HEK293 (cell line): Measurements from ENCODE around the gene RHEB.

Source experiments
- CTCF ChIA-PET: fragments of 350-600 bp; formaldehyde crosslinking; extraction: SDS; loops from one replicate; lab custom pipeline; 2021; ENCODE audit warnings: antibody characterized with exemption; lab: Yijun Ruan, JAX
- POLR2A ChIA-PET: fragments of 300-600 bp; formaldehyde crosslinking; extraction: SDS; loops from one replicate; lab custom pipeline; 2020; ENCODE audit warnings: antibody characterized with exemption, inconsistent platforms; lab: Yijun Ruan, JAX
- H3K27ac ChIP-seq: fragments of 200-500 bp; sonication (Bioruptor generic); 2 replicates; pipeline ENCODE4 v1.5.1; 2014; ENCODE audit warnings: low read depth, low read length, control low read depth, inconsistent platforms; ENCODE audit errors: extremely low read depth
- H3K36me3 ChIP-seq, 2 experiments: fragments of 200-500 bp in 1 of 2; sonication (Bioruptor generic) in 1 of 2; 1 replicate in 1 of 2; 2 replicates in 1 of 2; pipeline ENCODE4 v1.5.1; 2014 to 2017; ENCODE audit warnings: inconsistent platforms in 2 of 2, low read length in 2 of 2; ENCODE audit not compliant: control insufficient read depth in 2 of 2, insufficient read depth in 1 of 2
- H3K4me1 ChIP-seq: fragments of 200-500 bp; sonication (Bioruptor generic); 2 replicates; pipeline ENCODE4 v1.5.1; 2014; ENCODE audit warnings: mild to moderate bottlenecking, low read length, inconsistent platforms; ENCODE audit not compliant: control insufficient read depth, insufficient read depth
- H3K4me3 ChIP-seq: 2 replicates; pipeline ENCODE4 v1.5.1; 2011; ENCODE audit warnings: low read depth, mild to moderate bottlenecking, control low read depth, low read length, moderate library complexity
- H3K9me3 ChIP-seq: fragments of 200-500 bp; sonication (Bioruptor generic); 2 replicates; pipeline ENCODE4 v1.5.1; 2014; ENCODE audit warnings: low read depth, low read length, inconsistent platforms; ENCODE audit not compliant: control insufficient read depth, insufficient read depth
- FEZF1 ChIP-seq: fragments of 450-650 bp; formaldehyde crosslinking; IDR thresholded peaks from 2 replicates; pipeline ENCODE4 v1.5.1; 2016; ENCODE audit warnings: missing biosample characterization, missing genetic modification characterization
- GLIS2 ChIP-seq: fragments of 450-650 bp; formaldehyde crosslinking; IDR thresholded peaks from 2 replicates; pipeline ENCODE4 v1.5.1; 2016; ENCODE audit warnings: missing biosample characterization, missing genetic modification characterization
- KLF17 ChIP-seq: fragments of 450-650 bp; formaldehyde crosslinking; IDR thresholded peaks from 2 replicates; pipeline ENCODE4 v1.5.1; 2016; ENCODE audit warnings: missing biosample characterization, missing genetic modification characterization
- MYNN ChIP-seq: fragments of 450-650 bp; formaldehyde crosslinking; IDR thresholded peaks from 2 replicates; pipeline ENCODE4 v1.5.1; 2016; ENCODE audit warnings: missing biosample characterization, missing genetic modification characterization, borderline replicate concordance
- TRIM28 ChIP-seq: IDR thresholded peaks from 2 replicates; pipeline ENCODE4 v1.6.1; 2011; ENCODE audit warnings: low read length, control low read depth, borderline replicate concordance
- ZBTB26 ChIP-seq: fragments of 450-650 bp; formaldehyde crosslinking; optimal IDR thresholded peaks from 2 replicates; pipeline ENCODE3; 2016; ENCODE audit warnings: missing biosample characterization, mild to moderate bottlenecking, missing genetic modification characterization
- ZNF18 ChIP-seq: fragments of 450-650 bp; formaldehyde crosslinking; IDR thresholded peaks from 2 replicates; pipeline ENCODE4 v1.5.1; 2016; ENCODE audit warnings: missing biosample characterization, missing genetic modification characterization
- ZNF239 ChIP-seq: fragments of 450-650 bp; formaldehyde crosslinking; IDR thresholded peaks from 2 replicates; pipeline ENCODE4 v1.5.1; 2016; ENCODE audit warnings: missing biosample characterization, missing genetic modification characterization
- ZNF366 ChIP-seq: fragments of 450-650 bp; formaldehyde crosslinking; conservative IDR thresholded peaks from 2 replicates; pipeline ENCODE4 v1.5.1; 2016; ENCODE audit warnings: missing biosample characterization, missing genetic modification characterization
- ZNF670 ChIP-seq: fragments of 450-650 bp; formaldehyde crosslinking; IDR thresholded peaks from 2 replicates; pipeline ENCODE4 v1.5.1; 2016; ENCODE audit warnings: missing biosample characterization, missing genetic modification characterization, low read depth
- TF ChIP-seq, protein P1 (sequence below): fragments of 450-650 bp; formaldehyde crosslinking; IDR thresholded peaks from 2 replicates; pipeline ENCODE4 v1.5.1; 2016; ENCODE audit warnings: missing biosample characterization, missing genetic modification characterization
- TF ChIP-seq, protein P2 (sequence below): sonication (generic); formaldehyde crosslinking; IDR thresholded peaks from 2 replicates; pipeline ENCODE4 v1.8.1; 2022; ENCODE audit warnings: mild to moderate bottlenecking, moderate library complexity, missing genetic modification reagents
- TF ChIP-seq, protein P3 (sequence below): fragments of 450-650 bp; formaldehyde crosslinking; IDR thresholded peaks from 2 replicates; pipeline ENCODE4 v1.5.1; 2016; ENCODE audit warnings: missing biosample characterization, missing genetic modification characterization
- TF ChIP-seq, protein P4 (sequence below): fragments of 450-650 bp; formaldehyde crosslinking; IDR thresholded peaks from 2 replicates; pipeline ENCODE4 v1.5.1; 2016; ENCODE audit warnings: missing biosample characterization, missing genetic modification characterization
- TF ChIP-seq, protein P5 (sequence below): fragments of 450-650 bp; formaldehyde crosslinking; IDR thresholded peaks from 2 replicates; pipeline ENCODE4 v1.5.1; 2016; ENCODE audit warnings: missing biosample characterization, missing genetic modification characterization

The RHEB gene

GRCh38 chr7:151426904-151427704, 92.6 kb downstream of the RHEB start:
- Histone ChIP-seq H3K4me3 (no peak overlapping the region), H3K9me3 (no peaks in the 10 kb centered on the region), H3K36me3 (no peaks in the 10 kb centered on the region), H3K4me1 (peaks cover 24% of the 10 kb centered on the region), H3K27ac (peak overlapping the region; percentile 56; the same call in 1 of the 2 replicates)
- POLR2A ChIA-PET = interaction anchor here (1.1 kb wide), 1 partner anchor 33 kb away, joined by 8 read pairs; no protein-coding TSS in a partner anchor
- TF ChIP-seq, protein P1, sequence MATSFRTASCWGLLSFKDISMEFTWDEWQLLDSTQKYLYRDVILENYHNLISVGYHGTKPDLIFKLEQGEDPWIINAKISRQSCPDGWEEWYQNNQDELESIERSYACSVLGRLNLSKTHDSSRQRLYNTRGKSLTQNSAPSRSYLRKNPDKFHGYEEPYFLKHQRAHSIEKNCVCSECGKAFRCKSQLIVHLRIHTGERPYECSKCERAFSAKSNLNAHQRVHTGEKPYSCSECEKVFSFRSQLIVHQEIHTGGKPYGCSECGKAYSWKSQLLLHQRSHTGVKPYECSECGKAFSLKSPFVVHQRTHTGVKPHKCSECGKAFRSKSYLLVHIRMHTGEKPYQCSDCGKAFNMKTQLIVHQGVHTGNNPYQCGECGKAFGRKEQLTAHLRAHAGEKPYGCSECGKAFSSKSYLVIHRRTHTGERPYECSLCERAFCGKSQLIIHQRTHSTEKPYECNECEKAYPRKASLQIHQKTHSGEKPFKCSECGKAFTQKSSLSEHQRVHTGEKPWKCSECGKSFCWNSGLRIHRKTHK (tag by site-specific recombination) = 0 out of 2 replicates have a peak, but pooled peaks have one; percentile 6
- TF ChIP-seq, protein P2, sequence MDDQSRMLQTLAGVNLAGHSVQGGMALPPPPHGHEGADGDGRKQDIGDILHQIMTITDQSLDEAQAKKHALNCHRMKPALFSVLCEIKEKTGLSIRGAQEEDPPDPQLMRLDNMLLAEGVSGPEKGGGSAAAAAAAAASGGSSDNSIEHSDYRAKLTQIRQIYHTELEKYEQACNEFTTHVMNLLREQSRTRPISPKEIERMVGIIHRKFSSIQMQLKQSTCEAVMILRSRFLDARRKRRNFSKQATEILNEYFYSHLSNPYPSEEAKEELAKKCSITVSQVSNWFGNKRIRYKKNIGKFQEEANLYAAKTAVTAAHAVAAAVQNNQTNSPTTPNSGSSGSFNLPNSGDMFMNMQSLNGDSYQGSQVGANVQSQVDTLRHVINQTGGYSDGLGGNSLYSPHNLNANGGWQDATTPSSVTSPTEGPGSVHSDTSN (CRISPR knock-in tag) = 0 out of 2 replicates have a peak, but pooled peaks have one; percentile 47
- TF ChIP-seq FEZF1 (no peak), ZNF366 (tag by site-specific recombination) (peak; percentile 61), GLIS2 (tag by site-specific recombination) (0 out of 2 replicates have a peak, but pooled peaks have one; percentile 34), TRIM28 (peak; percentile 83; the same call in 1 of the 2 replicates)
- TF ChIP-seq, protein P3, sequence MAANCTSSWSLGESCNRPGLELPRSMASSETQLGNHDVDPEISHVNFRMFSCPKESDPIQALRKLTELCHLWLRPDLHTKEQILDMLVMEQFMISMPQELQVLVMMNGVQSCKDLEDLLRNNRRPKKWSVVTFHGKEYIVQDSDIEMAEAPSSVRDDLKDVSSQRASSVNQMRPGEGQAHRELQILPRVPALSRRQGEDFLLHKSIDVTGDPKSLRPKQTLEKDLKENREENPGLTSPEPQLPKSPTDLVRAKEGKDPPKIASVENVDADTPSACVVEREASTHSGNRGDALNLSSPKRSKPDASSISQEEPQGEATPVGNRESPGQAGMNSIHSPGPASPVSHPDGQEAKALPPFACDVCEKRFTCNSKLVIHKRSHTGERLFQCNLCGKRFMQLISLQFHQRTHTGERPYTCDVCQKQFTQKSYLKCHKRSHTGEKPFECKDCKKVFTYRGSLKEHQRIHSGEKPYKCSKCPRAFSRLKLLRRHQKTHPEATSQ (tag by site-specific recombination) = no peak
- TF ChIP-seq, protein P4, sequence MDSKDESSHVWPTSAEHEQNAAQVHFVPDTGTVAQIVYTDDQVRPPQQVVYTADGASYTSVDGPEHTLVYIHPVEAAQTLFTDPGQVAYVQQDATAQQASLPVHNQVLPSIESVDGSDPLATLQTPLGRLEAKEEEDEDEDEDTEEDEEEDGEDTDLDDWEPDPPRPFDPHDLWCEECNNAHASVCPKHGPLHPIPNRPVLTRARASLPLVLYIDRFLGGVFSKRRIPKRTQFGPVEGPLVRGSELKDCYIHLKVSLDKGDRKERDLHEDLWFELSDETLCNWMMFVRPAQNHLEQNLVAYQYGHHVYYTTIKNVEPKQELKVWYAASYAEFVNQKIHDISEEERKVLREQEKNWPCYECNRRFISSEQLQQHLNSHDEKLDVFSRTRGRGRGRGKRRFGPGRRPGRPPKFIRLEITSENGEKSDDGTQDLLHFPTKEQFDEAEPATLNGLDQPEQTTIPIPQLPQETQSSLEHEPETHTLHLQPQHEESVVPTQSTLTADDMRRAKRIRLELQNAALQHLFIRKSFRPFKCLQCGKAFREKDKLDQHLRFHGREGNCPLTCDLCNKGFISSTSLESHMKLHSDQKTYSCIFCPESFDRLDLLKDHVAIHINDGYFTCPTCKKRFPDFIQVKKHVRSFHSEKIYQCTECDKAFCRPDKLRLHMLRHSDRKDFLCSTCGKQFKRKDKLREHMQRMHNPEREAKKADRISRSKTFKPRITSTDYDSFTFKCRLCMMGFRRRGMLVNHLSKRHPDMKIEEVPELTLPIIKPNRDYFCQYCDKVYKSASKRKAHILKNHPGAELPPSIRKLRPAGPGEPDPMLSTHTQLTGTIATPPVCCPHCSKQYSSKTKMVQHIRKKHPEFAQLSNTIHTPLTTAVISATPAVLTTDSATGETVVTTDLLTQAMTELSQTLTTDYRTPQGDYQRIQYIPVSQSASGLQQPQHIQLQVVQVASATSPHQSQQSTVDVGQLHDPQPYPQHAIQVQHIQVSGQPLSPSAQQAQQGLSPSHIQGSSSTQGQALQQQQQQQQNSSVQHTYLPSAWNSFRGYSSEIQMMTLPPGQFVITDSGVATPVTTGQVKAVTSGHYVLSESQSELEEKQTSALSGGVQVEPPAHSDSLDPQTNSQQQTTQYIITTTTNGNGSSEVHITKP (tag by site-specific recombination) = peak; percentile 11; the same call in 1 of the 2 replicates
- CTCF ChIA-PET = no interaction called here

- peak overlapping the region; percentile 56; the same call in 1 of the 2 replicates for H3K27ac ChIP-seq
- CTCF ChIA-PET = interaction anchor here (0.6 kb wide), 1 partner anchor 310 kb away, joined by 4 read pairs; no protein-coding TSS in a partner anchor
- TF ChIP-seq ZNF670 (no peak), ZBTB26 (tag by site-specific recombination) (no peak), MYNN (peak; percentile 57; the same call in 1 of the 2 replicates), KLF17 (tag by site-specific recombination) (no peak; the same call in 1 of the 2 replicates), ZNF18 (peak; percentile 75), ZNF239 (tag by site-specific recombination) (no peak)
- TF ChIP-seq, protein P3 (tag by site-specific recombination) = no peak
- TF ChIP-seq, protein P5, sequence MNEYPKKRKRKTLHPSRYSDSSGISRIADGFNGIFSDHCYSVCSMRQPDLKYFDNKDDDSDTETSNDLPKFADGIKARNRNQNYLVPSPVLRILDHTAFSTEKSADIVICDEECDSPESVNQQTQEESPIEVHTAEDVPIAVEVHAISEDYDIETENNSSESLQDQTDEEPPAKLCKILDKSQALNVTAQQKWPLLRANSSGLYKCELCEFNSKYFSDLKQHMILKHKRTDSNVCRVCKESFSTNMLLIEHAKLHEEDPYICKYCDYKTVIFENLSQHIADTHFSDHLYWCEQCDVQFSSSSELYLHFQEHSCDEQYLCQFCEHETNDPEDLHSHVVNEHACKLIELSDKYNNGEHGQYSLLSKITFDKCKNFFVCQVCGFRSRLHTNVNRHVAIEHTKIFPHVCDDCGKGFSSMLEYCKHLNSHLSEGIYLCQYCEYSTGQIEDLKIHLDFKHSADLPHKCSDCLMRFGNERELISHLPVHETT (tag by site-specific recombination) = peak; percentile 91
Observed at GRCh38 chr7:151426441-151426903, 93.2 kb downstream of the RHEB start.

More at GRCh38 chr7:151426441-151426903, 93.2 kb downstream of the RHEB start:
- no peaks in the 10 kb centered on the region for H3K9me3 ChIP-seq
- no peak overlapping the region for H3K4me3 ChIP-seq
- no peaks in the 10 kb centered on the region for H3K36me3 ChIP-seq
- peaks cover 24% of the 10 kb centered on the region for H3K4me1 ChIP-seq
- POLR2A ChIA-PET = interaction anchor here (0.6 to 1.3 kb wide), 3 partner anchors 34 to 288 kb away, joined by 3 to 8 read pairs (median 3); no protein-coding TSS in a partner anchor
